ENCODE measurements around the gene LDAH. TPM values are rescaled to one million over a fixed set of nuclear protein-coding genes. Genes with fewer than 3 reads are reported as not detected.
A peak's percentile ranks its signal among the peaks of the same experiment; 100 is the strongest.

The LDAH gene
- total and polyA plus RNA-seq, 2 experiments from 2014 or later, result 12.1 to 37.5 TPM

DNA sequence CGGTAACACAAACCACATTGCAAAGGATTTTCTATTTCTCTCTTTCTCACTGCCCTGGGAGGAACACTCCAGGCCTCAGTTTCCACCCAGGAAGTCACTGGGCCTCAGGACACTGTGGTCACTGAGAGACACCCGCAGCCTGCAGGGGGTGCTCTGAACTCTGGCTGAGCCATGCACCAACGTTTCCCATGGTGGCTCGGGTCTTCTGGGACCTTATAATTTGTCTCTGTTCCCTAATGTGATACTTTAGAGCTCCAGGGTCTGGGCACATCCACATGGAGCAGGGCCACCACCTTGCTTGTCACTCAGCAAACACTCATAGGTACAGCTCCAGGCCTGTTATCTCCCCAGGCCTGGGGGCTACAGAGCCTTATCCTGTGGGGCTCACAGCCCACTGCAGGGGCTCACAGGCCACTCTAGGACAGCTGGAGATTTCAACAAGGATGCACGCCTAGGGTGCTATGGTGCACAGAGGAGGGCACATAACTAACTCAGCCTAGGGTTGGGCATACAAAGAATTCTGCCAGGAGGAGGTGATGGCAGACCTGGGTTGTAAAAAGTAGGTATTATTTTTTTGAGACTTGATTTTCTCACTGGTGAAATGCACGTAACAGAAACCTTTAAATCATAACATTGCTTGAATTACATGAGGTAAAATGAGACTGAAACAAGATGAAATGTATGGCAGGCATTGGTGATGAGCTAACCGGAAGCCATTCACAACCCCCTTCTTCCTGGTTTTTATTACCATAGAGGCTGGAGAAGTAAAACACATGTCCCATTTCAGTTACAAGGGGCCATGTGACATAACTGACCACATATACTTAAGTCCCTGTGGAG, 169.0 kb downstream of the LDAH start:
- Histone ChIP-seq H3K4me2 (no peak overlapping the region), H3F3A (replicated peaks; ENCODE audit: low read depth) (no peaks in the 10 kb centered on the region), H3K4me3 (no peak overlapping the region), H3K27me3 (ENCODE audit: insufficient read depth) (peaks cover 10% of the 10 kb centered on the region; the same call in 1 of the 2 replicates), H4K20me1 (replicated peaks; ENCODE audit: insufficient read depth) (no peaks in the 10 kb centered on the region), H3K9me2 (ENCODE audit: insufficient read depth) (no peaks in the 10 kb centered on the region), H3K36me3 (ENCODE audit: insufficient read depth) (no peaks in the 10 kb centered on the region), H3K27ac (ENCODE audit: low read depth) (no peak overlapping the region), H3K4me1 (ENCODE audit: insufficient read depth) (peaks cover 21% of the 10 kb centered on the region), H3K79me2 (replicated peaks; ENCODE audit: insufficient read depth) (no peaks in the 10 kb centered on the region), H2AFZ (no peak overlapping the region)
- Mint-ChIP-seq H3K9me3 (no peaks in the 10 kb centered on the region; the same call in 2 of the 3 replicates), H3K4me3 (no peak overlapping the region), H3K27me3 (ENCODE audit: insufficient read depth, low read depth, poor library complexity) (peaks cover 8% of the 10 kb centered on the region), H3K36me3 (ENCODE audit: low read depth) (no peaks in the 10 kb centered on the region; the same call in 2 of the 3 replicates), H3K27ac (no peak overlapping the region), H3K4me1 (peaks cover 22% of the 10 kb centered on the region)
- no peak for TF ChIP-seq EZH2phosphoT487 (IDR thresholded peaks at IDR 0.05; ENCODE audit: unreplicated experiment)
- TF ChIP-seq, protein P1, sequence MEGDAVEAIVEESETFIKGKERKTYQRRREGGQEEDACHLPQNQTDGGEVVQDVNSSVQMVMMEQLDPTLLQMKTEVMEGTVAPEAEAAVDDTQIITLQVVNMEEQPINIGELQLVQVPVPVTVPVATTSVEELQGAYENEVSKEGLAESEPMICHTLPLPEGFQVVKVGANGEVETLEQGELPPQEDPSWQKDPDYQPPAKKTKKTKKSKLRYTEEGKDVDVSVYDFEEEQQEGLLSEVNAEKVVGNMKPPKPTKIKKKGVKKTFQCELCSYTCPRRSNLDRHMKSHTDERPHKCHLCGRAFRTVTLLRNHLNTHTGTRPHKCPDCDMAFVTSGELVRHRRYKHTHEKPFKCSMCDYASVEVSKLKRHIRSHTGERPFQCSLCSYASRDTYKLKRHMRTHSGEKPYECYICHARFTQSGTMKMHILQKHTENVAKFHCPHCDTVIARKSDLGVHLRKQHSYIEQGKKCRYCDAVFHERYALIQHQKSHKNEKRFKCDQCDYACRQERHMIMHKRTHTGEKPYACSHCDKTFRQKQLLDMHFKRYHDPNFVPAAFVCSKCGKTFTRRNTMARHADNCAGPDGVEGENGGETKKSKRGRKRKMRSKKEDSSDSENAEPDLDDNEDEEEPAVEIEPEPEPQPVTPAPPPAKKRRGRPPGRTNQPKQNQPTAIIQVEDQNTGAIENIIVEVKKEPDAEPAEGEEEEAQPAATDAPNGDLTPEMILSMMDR (conservative IDR thresholded peaks at IDR 0.05; ENCODE audit: low read depth in 2 of 2), result peak; percentile 44 to 61
- ATAC-seq, result no peak
- DNase-seq (ENCODE audit: low spot score), result no peak

DNA sequence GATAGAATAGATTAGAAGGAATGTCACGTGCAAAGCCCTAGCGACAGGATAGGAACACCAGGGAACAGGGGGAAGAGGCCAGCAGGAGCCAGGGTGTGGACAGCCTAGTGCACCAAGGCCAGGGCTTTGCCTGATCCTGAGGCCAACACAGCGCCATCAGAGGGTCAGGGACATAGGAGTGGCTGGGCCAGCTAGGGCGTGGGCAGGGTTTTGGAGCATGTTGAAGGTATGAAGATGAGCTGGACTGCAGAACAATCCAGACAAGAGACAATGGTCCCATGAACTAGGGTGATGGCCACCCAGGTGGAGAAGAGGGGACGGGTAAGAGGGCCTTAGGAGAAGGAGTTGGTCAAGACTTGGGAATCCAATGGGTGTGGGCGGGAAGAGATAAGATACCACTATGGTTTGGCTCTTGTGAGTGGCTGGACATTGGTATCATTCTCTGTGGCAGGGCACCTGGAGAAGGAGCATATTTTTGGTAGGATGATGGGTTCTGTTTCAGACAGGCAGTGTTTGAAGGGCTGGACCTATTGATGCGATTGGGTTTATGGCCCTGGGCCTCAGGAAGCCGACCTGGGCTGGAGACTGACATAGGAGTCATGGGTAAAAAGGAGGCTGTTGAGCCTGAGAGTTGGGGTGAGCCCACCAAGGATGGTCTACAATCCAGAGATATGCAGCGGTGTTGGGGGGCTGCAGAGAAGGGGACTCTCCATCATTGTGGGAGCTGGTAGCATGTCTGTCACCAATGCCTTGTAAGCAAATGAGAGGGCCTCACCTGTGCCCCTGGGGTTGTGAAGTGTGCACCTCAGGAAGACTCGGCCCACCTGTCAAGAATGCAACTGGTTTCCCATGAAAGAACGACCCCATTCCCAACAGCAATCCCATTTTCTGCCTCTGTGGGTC, 170.0 kb downstream of the LDAH start:
- no peak for ATAC-seq
- Histone ChIP-seq H3K36me3 (ENCODE audit: insufficient read depth) (no peaks in the 10 kb centered on the region), H2AFZ (no peak overlapping the region), H3K4me2 (no peak overlapping the region), H3K79me2 (replicated peaks; ENCODE audit: insufficient read depth) (no peaks in the 10 kb centered on the region), H3K4me3 (no peak overlapping the region), H3F3A (replicated peaks; ENCODE audit: low read depth) (no peaks in the 10 kb centered on the region), H3K9me2 (ENCODE audit: insufficient read depth) (no peaks in the 10 kb centered on the region), H4K20me1 (replicated peaks; ENCODE audit: insufficient read depth) (no peaks in the 10 kb centered on the region), H3K4me1 (ENCODE audit: insufficient read depth) (peaks cover 21% of the 10 kb centered on the region), H3K27ac (ENCODE audit: low read depth) (no peak overlapping the region), H3K27me3 (ENCODE audit: insufficient read depth) (peaks cover 10% of the 10 kb centered on the region; the same call in 1 of the 2 replicates)
- Mint-ChIP-seq H3K36me3 (ENCODE audit: low read depth) (no peaks in the 10 kb centered on the region; the same call in 2 of the 3 replicates), H3K4me3 (no peak overlapping the region), H3K4me1 (peaks cover 32% of the 10 kb centered on the region), H3K27ac (no peak overlapping the region), H3K9me3 (no peaks in the 10 kb centered on the region; the same call in 2 of the 3 replicates), H3K27me3 (ENCODE audit: insufficient read depth, low read depth, poor library complexity) (peaks cover 9% of the 10 kb centered on the region)
- DNase-seq (ENCODE audit: low spot score), result no peak
- no peak for TF ChIP-seq STAT1 (IDR thresholded peaks at IDR 0.05; ENCODE audit: unreplicated experiment)
- no peak for TF ChIP-seq CREB1 (CRISPR knock-in tag; IDR thresholded peaks at IDR 0.05; ENCODE audit: low read depth)
- TF ChIP-seq, protein P1 (conservative IDR thresholded peaks at IDR 0.05; ENCODE audit: low read depth in 2 of 2), result no peak
- TF ChIP-seq JUNB (IDR thresholded peaks at IDR 0.05; ENCODE audit: unreplicated experiment), result no peak
- no peak for TF ChIP-seq EZH2phosphoT487 (IDR thresholded peaks at IDR 0.05; ENCODE audit: unreplicated experiment)
- no peak for TF ChIP-seq NANOG (IDR thresholded peaks at IDR 0.05; ENCODE audit: borderline replicate concordance)
- TF ChIP-seq, protein P2, sequence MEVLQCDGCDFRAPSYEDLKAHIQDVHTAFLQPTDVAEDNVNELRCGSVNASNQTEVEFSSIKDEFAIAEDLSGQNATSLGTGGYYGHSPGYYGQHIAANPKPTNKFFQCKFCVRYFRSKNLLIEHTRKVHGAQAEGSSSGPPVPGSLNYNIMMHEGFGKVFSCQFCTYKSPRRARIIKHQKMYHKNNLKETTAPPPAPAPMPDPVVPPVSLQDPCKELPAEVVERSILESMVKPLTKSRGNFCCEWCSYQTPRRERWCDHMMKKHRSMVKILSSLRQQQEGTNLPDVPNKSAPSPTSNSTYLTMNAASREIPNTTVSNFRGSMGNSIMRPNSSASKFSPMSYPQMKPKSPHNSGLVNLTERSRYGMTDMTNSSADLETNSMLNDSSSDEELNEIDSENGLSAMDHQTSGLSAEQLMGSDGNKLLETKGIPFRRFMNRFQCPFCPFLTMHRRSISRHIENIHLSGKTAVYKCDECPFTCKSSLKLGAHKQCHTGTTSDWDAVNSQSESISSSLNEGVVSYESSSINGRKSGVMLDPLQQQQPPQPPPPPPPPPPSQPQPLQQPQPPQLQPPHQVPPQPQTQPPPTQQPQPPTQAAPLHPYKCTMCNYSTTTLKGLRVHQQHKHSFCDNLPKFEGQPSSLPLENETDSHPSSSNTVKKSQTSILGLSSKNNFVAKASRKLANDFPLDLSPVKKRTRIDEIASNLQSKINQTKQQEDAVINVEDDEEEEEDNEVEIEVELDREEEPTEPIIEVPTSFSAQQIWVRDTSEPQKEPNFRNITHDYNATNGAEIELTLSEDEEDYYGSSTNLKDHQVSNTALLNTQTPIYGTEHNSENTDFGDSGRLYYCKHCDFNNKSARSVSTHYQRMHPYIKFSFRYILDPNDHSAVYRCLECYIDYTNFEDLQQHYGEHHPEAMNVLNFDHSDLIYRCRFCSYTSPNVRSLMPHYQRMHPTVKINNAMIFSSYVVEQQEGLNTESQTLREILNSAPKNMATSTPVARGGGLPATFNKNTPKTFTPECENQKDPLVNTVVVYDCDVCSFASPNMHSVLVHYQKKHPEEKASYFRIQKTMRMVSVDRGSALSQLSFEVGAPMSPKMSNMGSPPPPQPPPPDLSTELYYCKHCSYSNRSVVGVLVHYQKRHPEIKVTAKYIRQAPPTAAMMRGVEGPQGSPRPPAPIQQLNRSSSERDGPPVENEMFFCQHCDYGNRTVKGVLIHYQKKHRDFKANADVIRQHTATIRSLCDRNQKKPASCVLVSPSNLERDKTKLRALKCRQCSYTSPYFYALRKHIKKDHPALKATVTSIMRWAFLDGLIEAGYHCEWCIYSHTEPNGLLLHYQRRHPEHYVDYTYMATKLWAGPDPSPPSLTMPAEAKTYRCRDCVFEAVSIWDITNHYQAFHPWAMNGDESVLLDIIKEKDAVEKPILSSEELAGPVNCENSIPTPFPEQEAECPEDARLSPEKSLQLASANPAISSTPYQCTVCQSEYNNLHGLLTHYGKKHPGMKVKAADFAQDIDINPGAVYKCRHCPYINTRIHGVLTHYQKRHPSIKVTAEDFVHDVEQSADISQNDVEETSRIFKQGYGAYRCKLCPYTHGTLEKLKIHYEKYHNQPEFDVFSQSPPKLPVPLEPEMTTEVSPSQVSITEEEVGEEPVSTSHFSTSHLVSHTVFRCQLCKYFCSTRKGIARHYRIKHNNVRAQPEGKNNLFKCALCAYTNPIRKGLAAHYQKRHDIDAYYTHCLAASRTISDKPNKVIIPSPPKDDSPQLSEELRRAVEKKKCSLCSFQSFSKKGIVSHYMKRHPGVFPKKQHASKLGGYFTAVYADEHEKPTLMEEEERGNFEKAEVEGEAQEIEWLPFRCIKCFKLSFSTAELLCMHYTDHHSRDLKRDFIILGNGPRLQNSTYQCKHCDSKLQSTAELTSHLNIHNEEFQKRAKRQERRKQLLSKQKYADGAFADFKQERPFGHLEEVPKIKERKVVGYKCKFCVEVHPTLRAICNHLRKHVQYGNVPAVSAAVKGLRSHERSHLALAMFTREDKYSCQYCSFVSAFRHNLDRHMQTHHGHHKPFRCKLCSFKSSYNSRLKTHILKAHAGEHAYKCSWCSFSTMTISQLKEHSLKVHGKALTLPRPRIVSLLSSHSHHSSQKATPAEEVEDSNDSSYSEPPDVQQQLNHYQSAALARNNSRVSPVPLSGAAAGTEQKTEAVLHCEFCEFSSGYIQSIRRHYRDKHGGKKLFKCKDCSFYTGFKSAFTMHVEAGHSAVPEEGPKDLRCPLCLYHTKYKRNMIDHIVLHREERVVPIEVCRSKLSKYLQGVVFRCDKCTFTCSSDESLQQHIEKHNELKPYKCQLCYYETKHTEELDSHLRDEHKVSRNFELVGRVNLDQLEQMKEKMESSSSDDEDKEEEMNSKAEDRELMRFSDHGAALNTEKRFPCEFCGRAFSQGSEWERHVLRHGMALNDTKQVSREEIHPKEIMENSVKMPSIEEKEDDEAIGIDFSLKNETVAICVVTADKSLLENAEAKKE (CRISPR knock-in tag; IDR thresholded peaks at IDR 0.05), result no peak

Data from GM23338 (cell line).